Neural progenitor cell (in vitro differentiated cells): ENCODE data around the gene DCAF7. TPM values are rescaled to one million over a fixed set of nuclear protein-coding genes. Genes with fewer than 3 reads are reported as not detected.

ENCODE experiments used
- DNase-seq: peaks from one replicate; pipeline ENCODE4 v3.0.0-alpha.2; 2016; ENCODE audit warnings: low spot score
- H2AFZ ChIP-seq: fragments of 200-600 bp; sonication (generic); replicated peaks from 2 replicates; pipeline ENCODE4 v1.6.1; 2016; ENCODE audit warnings: antibody characterized with exemption
- H3F3A ChIP-seq: fragments of 200-600 bp; sonication (generic); 2 replicates; pipeline ENCODE4 v1.6.1; 2016; ENCODE audit warnings: antibody characterized with exemption, low read depth
- H3K27ac ChIP-seq: fragments of 200-600 bp; sonication (generic); 2 replicates; pipeline ENCODE4 v1.5.1; 2016; ENCODE audit warnings: mild to moderate bottlenecking
- H3K27me3 ChIP-seq: fragments of 200-600 bp; sonication (generic); 2 replicates; pipeline ENCODE4 v1.6.1; 2016; ENCODE audit warnings: mild to moderate bottlenecking, moderate library complexity
- H3K36me3 ChIP-seq: fragments of 200-600 bp; sonication (generic); 2 replicates; pipeline ENCODE4 v1.5.1; 2016
- H3K4me1 ChIP-seq: fragments of 200-600 bp; sonication (generic); 2 replicates; pipeline ENCODE4 v1.6.1; 2016; ENCODE audit warnings: mixed run types
- H3K4me2 ChIP-seq: fragments of 200-600 bp; sonication (generic); 2 replicates; pipeline ENCODE4 v1.6.1; 2016
- H3K4me3 ChIP-seq: fragments of 200-600 bp; sonication (generic); 2 replicates; pipeline ENCODE4 v1.5.1; 2016
- H3K79me2 ChIP-seq: fragments of 200-600 bp; sonication (generic); 2 replicates; pipeline ENCODE4 v1.6.1; 2016; ENCODE audit warnings: low read depth
- H3K9ac ChIP-seq: fragments of 200-600 bp; sonication (generic); 2 replicates; pipeline ENCODE4 v1.6.1; 2016
- H3K9me3 ChIP-seq: fragments of 200-600 bp; sonication (generic); 2 replicates; pipeline ENCODE4 v1.5.1; 2016; ENCODE audit warnings: low read depth
- H4K20me1 ChIP-seq: fragments of 200-600 bp; sonication (generic); 2 replicates; pipeline ENCODE4 v1.6.1; 2016; ENCODE audit warnings: low read depth
- H3K27ac Mint-ChIP-seq: 3 replicates; pipeline ENCODE4 v1.8.0; 2021; ENCODE audit warnings: mixed read lengths
- H3K27me3 Mint-ChIP-seq: 2 replicates; pipeline ENCODE4 v1.8.0; 2022; ENCODE audit warnings: low read depth, mild to moderate bottlenecking, inconsistent platforms, moderate library complexity, mixed read lengths; ENCODE audit not compliant: insufficient read depth
- H3K36me3 Mint-ChIP-seq: 3 replicates; pipeline ENCODE4 v1.8.0; 2021; ENCODE audit warnings: mixed read lengths
- H3K4me1 Mint-ChIP-seq: 3 replicates; pipeline ENCODE4 v1.8.0; 2021; ENCODE audit warnings: mixed read lengths
- H3K4me3 Mint-ChIP-seq: 3 replicates; pipeline ENCODE4 v1.8.0; 2021; ENCODE audit warnings: mild to moderate bottlenecking, moderate library complexity, mixed read lengths
- H3K9me3 Mint-ChIP-seq: 3 replicates; pipeline ENCODE4 v1.8.0; 2020; ENCODE audit warnings: mixed read lengths
- EZH2 ChIP-seq: fragments of 200-600 bp; sonication (generic); IDR thresholded peaks from 2 replicates; pipeline ENCODE4 v1.6.1; 2017; ENCODE audit warnings: antibody characterized with exemption, mild to moderate bottlenecking, moderate library complexity
- EZH2phosphoT487 ChIP-seq: fragments of 200-600 bp; sonication (generic); IDR thresholded peaks from 2 replicates; pipeline ENCODE4 v1.6.1; 2017; ENCODE audit warnings: antibody characterized with exemption
- total RNA-seq: library from RNA; depleted of rRNA; stranded (reverse); fragments of >200 nt; gene quantifications from 2 replicates; pipeline ENCODE4 v1.2.3, GENCODE V29; 2015; ENCODE audit warnings: low replicate concordance
- TF ChIP-seq, protein P1 (sequence below): fragments of 200-600 bp; sonication (generic); IDR thresholded peaks from 2 replicates; pipeline ENCODE4 v1.5.1; 2017; ENCODE audit warnings: antibody characterized with exemption, mild to moderate bottlenecking

Gene DCAF7
- total RNA-seq, 1 donor from 2014 or later, result 56.5 TPM

DNA sequence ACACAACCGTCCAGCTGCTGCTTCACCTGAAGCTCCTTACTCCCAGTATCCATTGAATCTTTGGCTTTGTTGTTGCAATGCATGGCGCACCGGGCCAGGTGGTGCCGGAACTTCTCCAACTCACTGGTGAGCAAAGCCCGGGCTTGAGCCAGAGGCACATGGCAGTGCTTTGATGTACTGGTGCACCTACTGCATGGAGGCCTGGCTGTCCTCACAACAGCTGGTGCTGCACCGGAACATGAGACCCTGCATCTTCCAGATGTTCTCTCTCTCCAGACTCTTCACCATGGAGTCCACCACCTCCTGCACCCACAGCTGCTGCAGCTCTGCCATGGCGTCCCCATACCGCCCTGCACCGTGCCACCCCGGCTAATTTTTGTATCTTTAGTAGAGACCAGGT lies 60.6 kb downstream of the DCAF7 start:
- H3K27ac Mint-ChIP-seq, result no peak overlapping the region
- Histone ChIP-seq H3K4me3 (no peak overlapping the region), H3K27me3 (no peaks in the 10 kb centered on the region), H3K9ac (no peak overlapping the region), H3K27ac (no peak overlapping the region), H2AFZ (no peak overlapping the region), H3K9me3 (no peaks in the 10 kb centered on the region), H3K79me2 (no peaks in the 10 kb centered on the region), H3K4me2 (no peak overlapping the region), H3F3A (peaks cover 7% of the 10 kb centered on the region), H3K4me1 (no peaks in the 10 kb centered on the region), H3K36me3 (no peaks in the 10 kb centered on the region), H4K20me1 (no peaks in the 10 kb centered on the region)
- TF ChIP-seq, protein P1, sequence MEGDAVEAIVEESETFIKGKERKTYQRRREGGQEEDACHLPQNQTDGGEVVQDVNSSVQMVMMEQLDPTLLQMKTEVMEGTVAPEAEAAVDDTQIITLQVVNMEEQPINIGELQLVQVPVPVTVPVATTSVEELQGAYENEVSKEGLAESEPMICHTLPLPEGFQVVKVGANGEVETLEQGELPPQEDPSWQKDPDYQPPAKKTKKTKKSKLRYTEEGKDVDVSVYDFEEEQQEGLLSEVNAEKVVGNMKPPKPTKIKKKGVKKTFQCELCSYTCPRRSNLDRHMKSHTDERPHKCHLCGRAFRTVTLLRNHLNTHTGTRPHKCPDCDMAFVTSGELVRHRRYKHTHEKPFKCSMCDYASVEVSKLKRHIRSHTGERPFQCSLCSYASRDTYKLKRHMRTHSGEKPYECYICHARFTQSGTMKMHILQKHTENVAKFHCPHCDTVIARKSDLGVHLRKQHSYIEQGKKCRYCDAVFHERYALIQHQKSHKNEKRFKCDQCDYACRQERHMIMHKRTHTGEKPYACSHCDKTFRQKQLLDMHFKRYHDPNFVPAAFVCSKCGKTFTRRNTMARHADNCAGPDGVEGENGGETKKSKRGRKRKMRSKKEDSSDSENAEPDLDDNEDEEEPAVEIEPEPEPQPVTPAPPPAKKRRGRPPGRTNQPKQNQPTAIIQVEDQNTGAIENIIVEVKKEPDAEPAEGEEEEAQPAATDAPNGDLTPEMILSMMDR, result no peak
- TF ChIP-seq EZH2phosphoT487 (no peak), EZH2 (no peak)
- H3K27me3 Mint-ChIP-seq, result no peaks in the 10 kb centered on the region
- H3K9me3 Mint-ChIP-seq, result no peaks in the 10 kb centered on the region
- DNase-seq, result no peak
- peaks cover 7% of the 10 kb centered on the region for H3K36me3 Mint-ChIP-seq
- H3K4me1 Mint-ChIP-seq, result no peaks in the 10 kb centered on the region
- no peak overlapping the region for H3K4me3 Mint-ChIP-seq

DNA sequence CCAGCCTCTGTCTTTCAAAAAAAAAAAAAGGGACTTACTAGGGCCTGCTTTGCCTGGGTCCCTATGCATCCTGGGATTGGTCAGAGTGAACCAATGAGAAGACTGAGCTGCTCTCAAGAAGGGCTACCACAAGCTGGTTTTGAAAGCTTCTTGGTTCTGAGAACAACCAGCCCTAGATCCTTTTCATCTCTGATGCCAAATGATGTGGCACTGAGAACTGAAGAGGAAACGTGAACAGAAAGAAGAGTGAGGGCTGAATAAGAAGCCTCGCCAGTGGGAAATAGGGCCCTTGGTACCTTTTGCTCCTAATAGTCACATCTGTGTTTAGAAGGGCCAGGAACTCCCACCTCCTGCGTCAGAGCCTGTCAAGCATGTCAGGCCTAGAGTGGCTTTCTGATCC lies 61.1 kb downstream of the DCAF7 start:
- H3K79me2 ChIP-seq, result no peaks in the 10 kb centered on the region
- H4K20me1 ChIP-seq, result no peaks in the 10 kb centered on the region
- H3K4me3 Mint-ChIP-seq, result no peak overlapping the region
- H3K9ac ChIP-seq, result no peak overlapping the region
- no peaks in the 10 kb centered on the region for H3K9me3 ChIP-seq
- no peak overlapping the region for H3K4me3 ChIP-seq
- H3K36me3 Mint-ChIP-seq, result peaks cover 7% of the 10 kb centered on the region
- no peaks in the 10 kb centered on the region for H3K27me3 ChIP-seq
- TF ChIP-seq, protein P1, result no peak
- H2AFZ ChIP-seq, result no peak overlapping the region
- H3K27ac Mint-ChIP-seq, result no peak overlapping the region
- no peaks in the 10 kb centered on the region for H3K36me3 ChIP-seq
- H3K27ac ChIP-seq, result no peak overlapping the region
- no peaks in the 10 kb centered on the region for H3K9me3 Mint-ChIP-seq
- no peaks in the 10 kb centered on the region for H3K4me1 ChIP-seq
- H3F3A ChIP-seq, result peaks cover 7% of the 10 kb centered on the region
- no peaks in the 10 kb centered on the region for H3K4me1 Mint-ChIP-seq
- no peaks in the 10 kb centered on the region for H3K27me3 Mint-ChIP-seq
- no peak for DNase-seq
- H3K4me2 ChIP-seq, result no peak overlapping the region

DNA sequence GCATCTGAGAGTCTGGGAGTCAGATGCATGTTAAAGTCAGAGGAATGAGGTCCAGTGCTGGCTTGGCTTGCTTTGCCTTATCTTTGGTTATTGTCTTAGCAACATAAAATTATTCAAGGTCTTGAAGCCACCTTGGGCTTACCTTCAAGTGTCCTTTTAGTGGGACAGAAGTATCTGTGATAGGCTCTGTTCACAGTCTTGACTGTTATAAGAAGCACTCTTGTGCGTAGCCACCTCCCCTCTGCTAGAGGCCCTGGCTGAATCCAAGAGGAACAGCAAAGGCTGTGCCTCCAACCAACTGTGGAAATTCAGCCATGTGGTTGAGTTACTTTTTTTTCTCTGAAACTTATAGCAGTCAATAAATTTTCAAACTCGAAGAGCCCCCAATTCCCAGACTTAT lies 63.4 kb downstream of the DCAF7 start:
- H3K9me3 Mint-ChIP-seq, result no peaks in the 10 kb centered on the region
- H3K27ac Mint-ChIP-seq, result no peak overlapping the region
- Histone ChIP-seq H3K9ac (no peak overlapping the region), H3K27me3 (no peaks in the 10 kb centered on the region), H3K9me3 (no peaks in the 10 kb centered on the region), H2AFZ (no peak overlapping the region), H3K27ac (no peak overlapping the region), H3K4me1 (no peaks in the 10 kb centered on the region), H4K20me1 (no peaks in the 10 kb centered on the region), H3K4me3 (no peak overlapping the region), H3F3A (peaks cover 7% of the 10 kb centered on the region), H3K36me3 (no peaks in the 10 kb centered on the region), H3K79me2 (no peaks in the 10 kb centered on the region), H3K4me2 (no peak overlapping the region)
- no peak overlapping the region for H3K4me3 Mint-ChIP-seq
- no peaks in the 10 kb centered on the region for H3K4me1 Mint-ChIP-seq
- DNase-seq, result no peak
- H3K27me3 Mint-ChIP-seq, result no peaks in the 10 kb centered on the region
- peaks cover under 1% of the 10 kb centered on the region for H3K36me3 Mint-ChIP-seq
- TF ChIP-seq EZH2 (no peak), EZH2phosphoT487 (no peak)
- TF ChIP-seq, protein P1, result no peak
